Epithelial cell of esophagus (primary cell): ENCODE measurements around the gene LTB4R.

Source experiments
- DNase-seq: peaks from one replicate; pipeline ENCODE4 v3.0.0; 2010; ENCODE audit warnings: low read depth
- H3K4me3 ChIP-seq: 2 replicates; pipeline ENCODE4 v1.5.1; 2011; ENCODE audit warnings: mild to moderate bottlenecking, low read length, control low read depth
- CTCF ChIP-seq: IDR thresholded peaks from 2 replicates; pipeline ENCODE4 v1.5.1; 2011; ENCODE audit warnings: low read depth, mild to moderate bottlenecking, low read length, control low read depth, inconsistent platforms; ENCODE audit not compliant: insufficient read depth; ENCODE audit errors: missing control alignments

Gene LTB4R

DNA sequence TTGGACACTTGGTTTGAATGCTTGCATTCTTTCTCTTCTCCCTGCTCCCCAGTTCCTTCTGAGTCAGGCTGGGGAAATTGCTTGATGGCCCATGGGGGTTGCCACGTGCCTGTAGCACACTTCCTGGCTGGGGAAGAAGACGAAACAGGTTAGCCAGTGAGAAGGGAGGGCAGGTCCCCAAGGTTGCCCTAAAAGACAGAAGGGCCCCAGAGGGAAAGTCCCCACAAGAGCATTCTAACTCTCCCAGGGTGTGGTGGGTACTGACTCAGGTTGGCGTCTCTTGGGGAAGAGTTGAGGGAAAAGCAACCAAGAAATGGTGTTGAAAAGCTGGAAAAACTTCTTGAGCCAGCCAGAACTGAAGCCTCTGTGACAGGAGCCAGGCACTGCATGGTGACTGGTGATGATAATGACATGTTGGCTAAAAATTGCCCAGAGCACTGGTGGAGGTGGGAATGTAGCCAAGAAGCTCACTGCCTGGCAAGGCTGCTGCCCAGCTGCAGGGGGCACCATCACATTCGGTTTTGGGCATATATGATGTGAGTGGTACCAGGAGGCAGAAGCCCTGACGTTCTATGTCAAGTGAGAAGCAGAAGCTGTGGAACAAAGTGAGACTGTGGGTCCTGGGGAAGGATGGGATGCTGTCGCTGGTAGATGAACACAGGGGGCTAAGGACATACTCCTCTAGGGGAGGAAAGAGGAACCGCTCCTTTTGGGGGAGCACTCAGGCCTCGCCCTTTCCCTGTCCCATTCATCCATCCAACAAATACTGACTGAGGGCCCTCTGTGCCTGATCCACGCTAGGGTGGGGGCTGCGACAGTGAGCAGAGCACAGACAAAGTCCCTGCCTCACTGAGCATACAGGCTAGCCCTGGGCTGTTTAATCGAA, 31.8 kb upstream of the LTB4R start:
- TF ChIP-seq CTCF = peak; percentile 60
- peak; percentile 89 for DNase-seq
- H3K4me3 ChIP-seq = no peak overlapping the region

GRCh38 chr14:24280797-24281460, 30.4 kb upstream of the LTB4R start:
- H3K4me3 ChIP-seq = no peak overlapping the region
- no peak for TF ChIP-seq CTCF
- peak; percentile 54 for DNase-seq

- no peak for TF ChIP-seq CTCF
- no peak overlapping the region for H3K4me3 ChIP-seq
- DNase-seq = no peak
These were observed 29.7 kb upstream of the LTB4R start for GRCh38 chr14:24281636-24282035.

- H3K4me3 ChIP-seq = no peak overlapping the region
- TF ChIP-seq CTCF = no peak
- DNase-seq = no peak
These were observed 28.6 kb upstream of the LTB4R start for GRCh38 chr14:24282736-24283135.

GRCh38 chr14:24283796-24284460, 27.4 kb upstream of the LTB4R start:
- TF ChIP-seq CTCF = no peak
- peak; percentile 60 for DNase-seq
- no peak overlapping the region for H3K4me3 ChIP-seq

DNA sequence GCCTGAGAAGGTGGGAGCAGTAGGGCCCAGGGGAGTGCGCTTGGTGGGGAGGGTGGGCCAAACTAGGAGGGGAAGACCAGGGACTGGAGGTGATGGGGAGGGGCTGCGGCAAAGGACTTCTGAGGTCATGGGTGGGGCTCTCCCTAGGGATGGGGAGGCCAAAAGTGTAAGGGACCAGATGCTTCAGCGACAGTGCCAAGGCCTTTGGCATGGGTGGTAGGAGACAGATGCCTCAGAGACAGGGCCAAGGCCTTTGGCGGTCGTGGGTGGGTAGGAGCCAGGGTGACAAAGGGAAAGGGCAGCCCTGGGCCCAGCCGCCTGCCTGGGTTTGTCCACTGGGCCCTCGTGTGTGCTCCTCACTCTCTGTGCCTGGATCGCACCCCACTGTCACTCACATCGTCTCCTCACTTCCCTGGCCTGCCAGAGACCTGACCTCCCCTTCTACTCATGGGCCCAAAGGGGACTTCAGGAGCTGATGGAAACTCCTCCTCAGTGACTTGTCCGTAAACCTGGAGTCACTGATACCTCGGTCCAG, 26.7 kb upstream of the LTB4R start:
- no peak overlapping the region for H3K4me3 ChIP-seq
- DNase-seq = no peak
- TF ChIP-seq CTCF = no peak
